OCI-LY3 (cell line): ENCODE data around the gene EGFLAM.

ENCODE experiments used
- H2AFZ ChIP-seq: fragments of 200-600, 300-600 bp; shearing (Covaris generic); 2 replicates; pipeline ENCODE4 v1.6.0; 2014; ENCODE audit warnings: antibody characterized with exemption, low read depth, low read length
- H3K27ac ChIP-seq: fragments of 200-600, 300-600 bp; sonication (generic); 2 replicates; pipeline ENCODE4 v1.5.1; 2014; ENCODE audit warnings: mild to moderate bottlenecking, low read length, moderate library complexity, mixed read lengths
- H3K27me3 ChIP-seq: fragments of 200-600, 300-600 bp; sonication (generic); 2 replicates; pipeline ENCODE4 v1.6.1; 2014; ENCODE audit warnings: low read depth, low read length, mixed read lengths
- H3K36me3 ChIP-seq: fragments of 200-600, 300-600 bp; sonication (generic); replicated peaks from 2 replicates; pipeline ENCODE3; 2014; ENCODE audit warnings: low read depth, low read length, mixed read lengths
- H3K4me1 ChIP-seq: fragments of 300-600, 200-600 bp; sonication (generic); 2 replicates; pipeline ENCODE4 v1.6.1; 2014; ENCODE audit warnings: low read length, mixed read lengths
- H3K4me2 ChIP-seq: fragments of 200-600, 300-600 bp; sonication (generic); 2 replicates; pipeline ENCODE4 v1.6.1; 2014; ENCODE audit warnings: low read length, mixed read lengths
- H3K4me3 ChIP-seq: fragments of 300-600, 200-600 bp; sonication (generic); 2 replicates; pipeline ENCODE4 v1.5.1; 2014; ENCODE audit warnings: antibody characterized with exemption, mild to moderate bottlenecking, low read length, moderate library complexity
- H3K79me2 ChIP-seq: fragments of 300-600, 200-600 bp; shearing (Covaris generic); 2 replicates; pipeline ENCODE4 v1.6.1; 2014; ENCODE audit warnings: mild to moderate bottlenecking, low read length, mixed read lengths
- H3K9ac ChIP-seq: fragments of 300-600, 200-600 bp; shearing (Covaris generic); 2 replicates; pipeline ENCODE4 v1.6.0; 2014; ENCODE audit warnings: mild to moderate bottlenecking, low read length, moderate library complexity
- H3K9me3 ChIP-seq: fragments of 200-600, 300-600 bp; shearing (Covaris generic); 2 replicates; pipeline ENCODE4 v1.6.1; 2014; ENCODE audit warnings: low read length, mixed read lengths; ENCODE audit not compliant: insufficient read depth
- H4K20me1 ChIP-seq: fragments of 200-600, 300-600 bp; sonication (generic); 2 replicates; pipeline ENCODE4 v1.6.1; 2016; ENCODE audit warnings: low read length, mixed read lengths; ENCODE audit not compliant: insufficient read depth
- EZH2phosphoT487 ChIP-seq: fragments of 200-600 bp; shearing (Covaris generic); IDR thresholded peaks from 2 replicates; pipeline ENCODE4 v1.6.1; 2018; ENCODE audit warnings: antibody characterized with exemption, mixed run types, low read depth
- TF ChIP-seq, protein P1 (sequence below): fragments of 200-600, 300-600 bp; sonication (generic); IDR thresholded peaks from 2 replicates; pipeline ENCODE4 v1.5.1; 2014; ENCODE audit warnings: antibody characterized with exemption, low read length, low read depth

EGFLAM gene

DNA sequence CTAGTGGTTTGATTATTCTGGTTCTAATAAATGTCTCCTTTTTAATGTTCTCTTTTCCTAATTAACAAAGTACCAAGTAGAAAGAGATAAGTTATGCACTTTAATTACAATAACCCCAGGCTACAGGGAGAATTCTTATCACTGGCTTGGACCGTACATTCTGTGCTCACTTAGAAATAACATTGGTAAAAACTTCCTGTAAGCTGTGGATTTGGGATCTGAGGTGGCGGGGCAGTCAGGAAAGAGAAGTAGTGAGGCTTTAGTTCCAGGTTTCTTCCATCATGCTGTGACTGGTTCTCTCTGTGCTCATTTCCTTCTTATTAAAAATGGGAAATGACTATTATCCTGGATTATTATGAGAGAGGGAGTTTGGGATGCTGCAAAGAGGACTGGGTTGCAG is 142.0 kb downstream of the EGFLAM start:
- Histone ChIP-seq H3K27me3 (peaks cover 21% of the 10 kb centered on the region), H3K27ac (no peak overlapping the region), H2AFZ (no peak overlapping the region), H3K79me2 (no peaks in the 10 kb centered on the region), H4K20me1 (no peaks in the 10 kb centered on the region), H3K4me3 (no peak overlapping the region), H3K4me1 (no peaks in the 10 kb centered on the region), H3K36me3 (no peaks in the 10 kb centered on the region), H3K9ac (no peak overlapping the region), H3K4me2 (no peak overlapping the region), H3K9me3 (no peaks in the 10 kb centered on the region)
- no peak for TF ChIP-seq EZH2phosphoT487
- TF ChIP-seq, protein P1, sequence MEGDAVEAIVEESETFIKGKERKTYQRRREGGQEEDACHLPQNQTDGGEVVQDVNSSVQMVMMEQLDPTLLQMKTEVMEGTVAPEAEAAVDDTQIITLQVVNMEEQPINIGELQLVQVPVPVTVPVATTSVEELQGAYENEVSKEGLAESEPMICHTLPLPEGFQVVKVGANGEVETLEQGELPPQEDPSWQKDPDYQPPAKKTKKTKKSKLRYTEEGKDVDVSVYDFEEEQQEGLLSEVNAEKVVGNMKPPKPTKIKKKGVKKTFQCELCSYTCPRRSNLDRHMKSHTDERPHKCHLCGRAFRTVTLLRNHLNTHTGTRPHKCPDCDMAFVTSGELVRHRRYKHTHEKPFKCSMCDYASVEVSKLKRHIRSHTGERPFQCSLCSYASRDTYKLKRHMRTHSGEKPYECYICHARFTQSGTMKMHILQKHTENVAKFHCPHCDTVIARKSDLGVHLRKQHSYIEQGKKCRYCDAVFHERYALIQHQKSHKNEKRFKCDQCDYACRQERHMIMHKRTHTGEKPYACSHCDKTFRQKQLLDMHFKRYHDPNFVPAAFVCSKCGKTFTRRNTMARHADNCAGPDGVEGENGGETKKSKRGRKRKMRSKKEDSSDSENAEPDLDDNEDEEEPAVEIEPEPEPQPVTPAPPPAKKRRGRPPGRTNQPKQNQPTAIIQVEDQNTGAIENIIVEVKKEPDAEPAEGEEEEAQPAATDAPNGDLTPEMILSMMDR, result no peak

DNA sequence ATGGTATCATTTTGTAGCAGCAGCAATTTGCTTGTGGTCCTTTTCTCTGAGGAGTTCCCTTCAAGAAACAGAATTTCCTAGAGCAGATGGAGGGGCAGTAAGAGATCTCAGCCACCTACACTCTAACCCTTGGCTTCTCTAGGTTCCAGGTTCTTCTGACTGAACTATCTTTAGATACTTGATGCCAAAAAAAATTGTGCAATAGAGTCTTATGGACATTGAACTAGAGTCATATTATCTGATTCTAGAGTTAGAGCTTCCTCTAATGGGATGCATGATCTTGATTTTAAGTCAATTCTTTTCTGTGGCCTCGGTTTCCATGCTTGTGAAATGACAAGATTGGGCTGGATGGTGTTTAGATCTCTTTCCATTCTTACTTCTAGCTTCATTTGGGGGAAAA is 142.8 kb downstream of the EGFLAM start:
- Histone ChIP-seq H3K9me3 (no peaks in the 10 kb centered on the region), H3K79me2 (no peaks in the 10 kb centered on the region), H3K9ac (no peak overlapping the region), H4K20me1 (no peaks in the 10 kb centered on the region), H3K4me1 (no peaks in the 10 kb centered on the region), H3K36me3 (no peaks in the 10 kb centered on the region), H3K4me2 (no peak overlapping the region), H2AFZ (no peak overlapping the region), H3K27ac (no peak overlapping the region), H3K27me3 (peaks cover 21% of the 10 kb centered on the region), H3K4me3 (no peak overlapping the region)
- TF ChIP-seq, protein P1, result no peak
- no peak for TF ChIP-seq EZH2phosphoT487

DNA sequence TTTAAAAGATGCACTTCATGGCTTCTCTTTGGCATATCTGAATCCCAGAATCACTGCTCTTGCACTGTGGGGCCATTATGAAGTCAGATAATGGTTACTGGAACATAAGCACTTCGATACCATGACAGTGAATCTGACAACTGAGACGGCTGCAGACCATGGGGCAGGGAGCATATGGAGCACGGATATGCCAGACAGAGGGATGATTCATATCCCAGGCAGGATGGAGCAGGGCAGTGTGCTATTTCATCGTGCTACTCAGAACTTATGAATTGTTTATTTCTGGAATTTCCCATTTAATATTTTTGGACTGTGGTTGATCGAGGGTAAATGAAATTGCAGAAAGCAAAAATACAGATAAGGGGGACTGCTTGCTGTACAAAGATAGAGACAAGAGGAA is 145.0 kb downstream of the EGFLAM start:
- no peaks in the 10 kb centered on the region for H3K79me2 ChIP-seq
- H3K36me3 ChIP-seq, result no peaks in the 10 kb centered on the region
- H2AFZ ChIP-seq, result no peak overlapping the region
- no peak overlapping the region for H3K27ac ChIP-seq
- H3K9ac ChIP-seq, result no peak overlapping the region
- no peak overlapping the region for H3K4me3 ChIP-seq
- H3K4me1 ChIP-seq, result no peaks in the 10 kb centered on the region
- no peak overlapping the region for H3K4me2 ChIP-seq
- no peaks in the 10 kb centered on the region for H4K20me1 ChIP-seq
- H3K9me3 ChIP-seq, result no peaks in the 10 kb centered on the region
- peaks cover 17% of the 10 kb centered on the region for H3K27me3 ChIP-seq
- TF ChIP-seq, protein P1, result no peak
- no peak for TF ChIP-seq EZH2phosphoT487

DNA sequence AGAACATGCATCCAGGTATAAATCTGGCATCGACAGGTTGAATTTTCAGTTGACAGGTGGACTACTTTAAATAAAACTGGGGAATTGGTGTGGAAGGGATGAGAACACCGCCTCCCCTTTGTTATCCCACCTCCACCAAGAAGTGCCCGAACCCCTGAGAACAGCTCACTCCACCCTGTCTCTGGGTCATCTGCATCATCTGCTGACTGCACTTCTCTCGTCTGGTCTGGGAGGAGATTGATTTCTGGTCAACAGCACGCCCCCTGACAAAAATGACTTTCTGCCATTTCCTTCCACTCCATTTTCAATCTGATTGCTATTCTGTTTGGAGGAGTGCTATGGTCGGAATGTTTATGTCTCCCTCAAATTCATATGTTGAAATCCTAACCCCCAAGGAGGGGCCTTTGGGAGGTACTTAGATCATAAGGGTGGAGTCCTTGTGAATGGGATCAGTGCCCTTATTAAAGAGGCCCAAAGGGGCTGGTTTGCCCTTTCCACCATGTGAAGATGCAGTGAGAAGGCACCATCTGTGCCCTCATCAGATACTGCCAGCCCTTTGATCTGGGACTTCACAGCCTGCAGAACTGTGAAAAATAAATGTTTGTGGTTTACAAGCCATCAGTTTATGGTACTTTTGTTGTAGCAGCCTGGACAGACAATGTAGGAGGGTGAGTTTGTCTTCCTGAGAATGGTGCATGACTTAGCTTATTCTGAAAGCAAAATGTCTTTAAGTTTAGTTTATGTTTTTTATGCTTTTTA is 145.7 kb downstream of the EGFLAM start:
- no peak overlapping the region for H3K4me2 ChIP-seq
- no peaks in the 10 kb centered on the region for H3K4me1 ChIP-seq
- no peak overlapping the region for H3K27ac ChIP-seq
- no peak overlapping the region for H3K9ac ChIP-seq
- TF ChIP-seq EZH2phosphoT487, result no peak
- TF ChIP-seq, protein P1, result no peak
- H2AFZ ChIP-seq, result no peak overlapping the region
- no peaks in the 10 kb centered on the region for H3K9me3 ChIP-seq
- peaks cover 17% of the 10 kb centered on the region for H3K27me3 ChIP-seq
- no peaks in the 10 kb centered on the region for H4K20me1 ChIP-seq
- H3K79me2 ChIP-seq, result no peaks in the 10 kb centered on the region
- no peak overlapping the region for H3K4me3 ChIP-seq
- H3K36me3 ChIP-seq, result no peaks in the 10 kb centered on the region
